Endometrial microvascular endothelial cells (primary cell): ENCODE data around the gene SSR2. TPM values are rescaled to one million over a fixed set of nuclear protein-coding genes. Genes with fewer than 3 reads are reported as not detected.

Source experiments
- in situ Hi-C: cut with HindIII; loops from 2 replicates; pipeline ENCODE4 v1.10.0; 2017; ENCODE audit warnings: low sequenced_read_pairs, low pct_unique_long_range_greater_than_20kb; ENCODE audit errors: inconsistent ontology term
- total RNA-seq: library from RNA; depleted of rRNA; stranded (reverse); fragments of >200 nt; gene quantifications from one replicate; pipeline ENCODE4 v1.2.3, GENCODE V29; 2015; ENCODE audit errors: inconsistent ontology term

SSR2 gene
- total RNA-seq, result 728 TPM

- in situ Hi-C loops, result no loop called here
Measured at GRCh38 chr1:156020293-156021092, at the start of gene SSR2. TSS of gene SSR2 (minus strand) at chr1:156020951. CDS start at chr1:156020167, 784 bp downstream.

- in situ Hi-C loops, result no loop called here
Measured at GRCh38 chr1:156070548-156070947, 49.8 kb upstream of the SSR2 start.

- in situ Hi-C loops, result no loop called here
Measured at GRCh38 chr1:156069490-156070455, 49.0 kb upstream of the SSR2 start.

- in situ Hi-C loops, result no loop called here
Measured at GRCh38 chr1:156067262-156067661, 46.5 kb upstream of the SSR2 start.

DNA sequence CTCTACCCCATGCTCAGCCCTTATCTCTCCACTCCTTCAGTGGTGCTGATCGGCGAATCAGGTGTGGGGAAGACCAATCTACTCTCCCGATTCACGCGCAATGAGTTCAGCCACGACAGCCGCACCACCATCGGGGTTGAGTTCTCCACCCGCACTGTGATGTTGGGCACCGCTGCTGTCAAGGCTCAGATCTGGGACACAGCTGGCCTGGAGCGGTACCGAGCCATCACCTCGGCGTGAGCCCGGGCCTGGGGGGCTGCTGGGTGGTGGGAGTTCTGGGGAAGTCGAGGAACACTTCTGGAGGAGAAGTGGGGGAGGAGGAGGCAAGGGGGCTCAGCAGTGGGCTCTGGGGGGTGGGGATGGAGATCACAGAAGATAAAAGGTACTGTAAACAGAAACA, 45.1 kb upstream of the SSR2 start:
- in situ Hi-C loops, result no loop called here

DNA sequence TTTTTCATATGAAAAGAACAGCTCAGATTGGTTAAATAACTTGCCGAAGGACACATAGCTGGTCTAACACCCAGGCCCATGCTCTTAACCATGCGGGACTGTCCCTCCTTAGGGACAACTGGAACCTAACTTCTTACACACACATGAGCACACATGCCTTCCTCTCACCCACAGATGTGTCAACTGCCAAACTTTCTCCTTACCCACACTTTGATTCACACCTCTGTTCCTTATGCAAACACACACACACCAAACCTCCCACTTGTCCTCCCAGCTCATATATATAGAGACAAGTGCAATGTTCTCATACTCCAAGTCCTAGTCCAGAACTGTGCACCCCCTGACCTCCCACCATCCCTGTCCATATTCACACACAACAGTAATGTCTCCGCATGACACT, 44.5 kb upstream of the SSR2 start:
- in situ Hi-C loops, result no loop called here

DNA sequence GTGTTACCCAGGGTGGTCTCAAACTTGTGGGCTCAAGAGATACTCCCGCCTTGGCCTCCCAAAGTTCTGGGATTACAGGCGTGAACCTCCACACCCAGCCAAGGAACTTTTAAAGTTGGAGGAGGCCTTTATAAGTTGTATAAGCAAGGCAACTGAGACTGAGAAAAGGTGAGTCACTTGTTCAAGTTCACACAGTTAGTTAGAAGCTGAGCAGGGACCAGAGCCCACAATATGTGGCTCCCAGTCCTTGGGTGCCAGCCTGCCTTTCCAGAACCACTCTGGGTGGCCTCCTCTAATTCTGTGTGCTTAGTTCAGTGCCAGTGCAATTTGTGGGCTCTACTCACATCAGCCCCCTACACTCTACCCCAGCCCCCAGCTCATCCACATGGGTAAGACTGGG, 43.9 kb upstream of the SSR2 start:
- in situ Hi-C loops, result no loop called here

DNA sequence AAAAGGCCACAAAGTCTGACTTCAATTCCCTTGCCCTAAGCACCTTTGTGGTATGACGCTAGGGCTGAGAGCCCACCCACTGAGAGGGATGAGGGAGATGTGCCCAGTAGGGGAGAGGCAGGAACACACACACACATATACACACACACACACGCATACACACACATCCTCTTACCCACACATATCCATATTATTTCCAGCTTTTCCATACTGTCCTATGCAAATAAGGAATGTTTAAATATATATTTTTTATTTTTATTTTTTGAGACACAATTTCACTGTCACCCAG, 43.2 kb upstream of the SSR2 start:
- in situ Hi-C loops, result no loop called here

DNA sequence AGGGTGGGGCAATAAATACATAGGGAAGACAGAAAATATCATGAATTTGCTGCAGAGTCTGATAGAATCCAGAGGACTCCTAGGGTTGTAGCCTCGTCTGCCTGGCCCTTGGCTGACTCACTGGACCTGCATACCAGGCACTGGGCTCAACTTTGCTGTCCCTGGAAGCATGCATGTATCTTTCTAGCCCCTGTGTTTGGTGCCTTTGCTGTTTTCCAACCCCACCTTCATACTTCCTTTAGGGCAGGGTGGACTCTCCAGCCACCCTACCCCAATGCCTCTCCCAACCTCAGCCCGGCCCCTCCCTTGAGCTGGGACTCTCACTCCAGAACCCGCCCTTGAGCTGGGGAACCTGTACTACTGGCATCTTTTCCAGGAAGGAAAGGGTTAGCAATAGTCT, 41.4 kb upstream of the SSR2 start:
- in situ Hi-C loops, result no loop called here

DNA sequence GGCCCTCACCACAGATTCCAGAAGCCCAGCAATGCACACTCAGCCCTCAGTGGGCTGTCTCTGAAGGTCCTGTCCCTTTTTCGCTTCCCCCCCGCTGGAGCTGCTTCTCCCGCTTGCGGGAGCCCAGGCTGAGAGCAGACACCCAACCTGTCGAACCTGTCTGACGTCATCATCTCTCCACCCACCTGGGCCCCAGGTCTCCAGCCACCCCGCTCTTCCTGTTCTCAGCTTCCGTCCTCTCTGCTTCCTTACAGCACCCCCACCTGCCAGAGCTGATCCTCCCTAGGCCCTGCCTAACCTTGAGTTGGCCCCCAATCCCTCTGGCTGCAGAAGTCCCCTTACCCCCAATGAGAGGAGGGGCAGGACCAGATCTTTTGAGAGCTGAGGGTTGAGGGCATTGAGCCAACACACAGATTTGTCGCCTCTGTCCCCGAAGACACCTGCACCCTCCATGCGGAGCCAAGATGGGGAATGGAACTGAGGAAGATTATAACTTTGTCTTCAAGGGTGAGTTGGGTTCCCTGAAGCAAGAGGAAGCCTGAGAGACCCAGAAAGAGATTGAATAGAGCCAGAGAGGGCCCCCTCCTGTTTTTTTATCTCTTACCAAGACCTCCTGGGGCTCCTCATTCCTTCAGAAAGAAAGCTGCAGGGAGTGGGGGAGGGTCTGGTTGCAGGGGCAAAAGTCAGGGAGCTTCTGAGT, 40.3 kb upstream of the SSR2 start, which contains the start of gene RAB25:
Gene RAB25, plus strand, starts transcription at position 224 of the 700 bp plus-strand sequence. Its CDS starts 241 bp downstream, at position 465.
- in situ Hi-C loops, result no loop called here

GRCh38 chr1:156056326-156056849, 35.6 kb upstream of the SSR2 start:
- in situ Hi-C loops, result no loop called here

GRCh38 chr1:156055281-156056048, 34.7 kb upstream of the SSR2 start:
- in situ Hi-C loops, result no loop called here

- in situ Hi-C loops, result no loop called here
Measured at GRCh38 chr1:156054500-156055280, 33.9 kb upstream of the SSR2 start, which contains the start of gene LAMTOR2. TSS of gene LAMTOR2 (plus strand) at chr1:156054782. CDS start at chr1:156054890, 108 bp downstream.

DNA sequence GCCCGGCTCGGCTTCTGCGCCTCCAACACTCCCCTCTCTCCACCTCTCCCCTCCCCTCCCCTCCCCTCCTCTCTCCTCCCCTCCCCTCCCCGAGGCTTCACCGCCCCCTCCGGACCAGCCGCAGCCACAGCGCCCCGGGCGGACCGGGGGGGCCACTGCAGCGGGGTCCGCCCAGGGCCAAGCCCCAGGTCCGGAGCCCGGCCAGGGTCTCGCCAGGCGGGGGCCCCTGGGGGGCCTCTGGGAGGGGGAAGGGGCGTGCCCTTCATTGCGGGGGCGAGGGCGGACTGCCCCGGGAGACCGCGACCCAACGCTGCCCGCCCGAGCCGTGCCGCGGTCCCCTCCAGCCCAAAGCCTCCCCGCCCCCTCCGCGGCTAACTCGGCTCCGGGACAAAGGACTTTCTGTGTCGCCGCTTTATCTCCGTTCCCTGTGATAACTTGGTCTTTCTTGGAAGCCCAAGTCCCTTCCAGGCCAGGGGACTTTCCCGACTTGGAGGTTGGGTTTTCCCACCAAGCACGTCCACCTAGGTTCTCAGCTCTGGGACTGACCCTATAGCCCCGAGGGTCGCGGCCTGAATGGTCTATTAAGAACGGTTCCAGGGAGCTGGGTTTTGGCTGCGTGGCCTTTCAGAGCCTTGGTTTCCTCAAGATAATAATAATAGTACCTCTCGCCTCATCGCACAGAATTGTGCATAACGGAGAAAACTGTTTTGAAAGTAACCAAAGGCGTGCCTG, 33.2 kb upstream of the SSR2 start, which contains the start of gene UBQLN4:
Gene UBQLN4, minus strand, starts transcription at position 31 of the 732 bp plus-strand sequence. CDS start 97 bp downstream, outside the sequence.
- in situ Hi-C loops, result no loop called here

GRCh38 chr1:156052862-156053767, 32.4 kb upstream of the SSR2 start:
- in situ Hi-C loops, result no loop called here
